Karpas-422 (cell line): ENCODE results near the gene HOXC10. TPM values are rescaled to one million over a fixed set of nuclear protein-coding genes. Genes with fewer than 3 reads are reported as not detected.

Source experiments
- DNase-seq: peaks from one replicate; pipeline ENCODE4 v3.0.0-alpha.2; 2015
- H2AFZ ChIP-seq: fragments of 200-600 bp; sonication (generic); 2 replicates; pipeline ENCODE4 v1.6.1; 2014; ENCODE audit warnings: antibody characterized with exemption, low read length, mixed read lengths
- H3K27ac ChIP-seq: fragments of 200-600 bp; sonication (generic); 2 replicates; pipeline ENCODE4 v1.5.1; 2014; ENCODE audit warnings: mild to moderate bottlenecking, low read length, moderate library complexity
- H3K27me3 ChIP-seq: fragments of 200-600 bp; sonication (generic); 2 replicates; pipeline ENCODE4 v1.6.1; 2014; ENCODE audit warnings: low read length, mixed read lengths
- H3K36me3 ChIP-seq: fragments of 200-600 bp; sonication (generic); 2 replicates; pipeline ENCODE4 v1.6.1; 2014; ENCODE audit warnings: low read length, mixed read lengths; ENCODE audit not compliant: insufficient read depth
- H3K4me1 ChIP-seq: fragments of 200-600 bp; sonication (generic); 2 replicates; pipeline ENCODE4 v1.6.1; 2014; ENCODE audit warnings: mild to moderate bottlenecking, low read length, mixed read lengths
- H3K4me2 ChIP-seq: fragments of 200-600 bp; sonication (generic); 2 replicates; pipeline ENCODE4 v1.6.1; 2014; ENCODE audit warnings: low read length, low read depth, mild to moderate bottlenecking; ENCODE audit not compliant: poor library complexity, severe bottlenecking
- H3K4me3 ChIP-seq: fragments of 200-600 bp; sonication (generic); 2 replicates; pipeline ENCODE4 v1.5.1; 2014; ENCODE audit warnings: mild to moderate bottlenecking, antibody characterized with exemption, low read length, mixed read lengths
- H3K79me2 ChIP-seq: fragments of 200-600 bp; sonication (generic); 2 replicates; pipeline ENCODE4 v1.6.1; 2014; ENCODE audit warnings: mild to moderate bottlenecking, low read length, mixed read lengths
- H3K9ac ChIP-seq: fragments of 200-600 bp; sonication (generic); 2 replicates; pipeline ENCODE4 v1.6.0; 2014; ENCODE audit warnings: low read length
- H3K9me2 ChIP-seq: fragments of 200-600 bp; sonication (generic), shearing (Covaris generic); replicated peaks from 2 replicates; pipeline ENCODE4 v1.6.0; 2014; ENCODE audit warnings: mild to moderate bottlenecking, low read length, moderate library complexity; ENCODE audit not compliant: insufficient read depth
- H3K9me3 ChIP-seq: fragments of 300-700, 200-600 bp; sonication (generic); 2 replicates; pipeline ENCODE4 v1.6.1; 2014; ENCODE audit warnings: low read length, mixed read lengths
- H4K20me1 ChIP-seq: fragments of 200-600 bp; sonication (generic); 2 replicates; pipeline ENCODE4 v1.6.1; 2014; ENCODE audit warnings: mild to moderate bottlenecking, antibody characterized with exemption, low read length, low read depth; ENCODE audit not compliant: insufficient read depth
- total RNA-seq: library from RNA; depleted of rRNA; stranded (reverse); fragments of >200 nt; shearing (Covaris generic); gene quantifications from 2 replicates; pipeline ENCODE4 v1.2.3, GENCODE V29; 2014; ENCODE audit warnings: low replicate concordance

Gene HOXC10
- total RNA-seq, 1 experiment from 2014 or later: not detected

DNA sequence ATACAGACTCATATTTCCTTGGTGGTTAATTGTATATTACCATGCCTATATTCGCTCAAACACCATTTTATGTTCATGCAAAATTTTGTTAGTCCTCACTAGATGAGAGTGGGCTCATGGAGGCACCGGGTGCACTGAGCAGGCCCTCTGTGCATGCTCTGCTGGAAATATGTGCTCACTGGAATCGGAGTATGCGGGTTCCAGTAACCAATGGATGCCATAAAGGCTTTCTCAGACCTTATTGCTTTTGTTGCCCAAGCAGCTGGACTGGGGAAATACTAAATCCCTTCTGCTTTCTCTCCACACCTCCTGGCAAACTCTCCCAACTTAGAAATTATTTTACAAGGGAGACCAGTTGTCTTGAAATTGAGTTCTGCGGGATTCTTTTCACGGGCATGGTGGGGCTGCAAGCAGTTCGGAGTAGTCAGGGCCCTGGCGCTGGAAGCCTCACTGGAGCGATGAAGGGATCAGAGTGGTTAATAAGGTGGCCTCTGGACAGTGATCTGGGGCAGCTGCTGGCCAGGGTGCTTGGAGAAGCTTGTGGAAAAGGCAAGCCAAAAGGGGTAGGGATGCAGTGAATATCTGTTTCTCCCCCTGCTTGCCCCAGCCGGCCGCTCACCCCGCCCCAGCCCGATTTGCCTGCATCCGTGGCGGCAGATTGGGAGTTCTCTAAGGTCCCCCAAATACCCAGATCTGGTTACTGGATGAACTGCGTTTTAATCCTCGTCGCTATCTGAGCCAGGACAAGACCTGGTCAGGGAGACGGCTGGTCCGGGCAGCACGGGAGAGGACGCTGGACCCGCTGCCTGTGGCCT, 35.9 kb downstream of the HOXC10 start:
- no peak overlapping the region for H3K27ac ChIP-seq
- H4K20me1 ChIP-seq: no peaks in the 10 kb centered on the region
- no peak for DNase-seq
- no peak overlapping the region for H2AFZ ChIP-seq
- H3K4me1 ChIP-seq: peaks cover 25% of the 10 kb centered on the region
- no peaks in the 10 kb centered on the region for H3K9me3 ChIP-seq
- H3K36me3 ChIP-seq: no peaks in the 10 kb centered on the region
- H3K4me3 ChIP-seq: no peak overlapping the region
- no peaks in the 10 kb centered on the region for H3K27me3 ChIP-seq
- no peaks in the 10 kb centered on the region for H3K79me2 ChIP-seq
- H3K9ac ChIP-seq: no peak overlapping the region
- H3K4me2 ChIP-seq: no peak overlapping the region
- H3K9me2 ChIP-seq: no peaks in the 10 kb centered on the region

DNA sequence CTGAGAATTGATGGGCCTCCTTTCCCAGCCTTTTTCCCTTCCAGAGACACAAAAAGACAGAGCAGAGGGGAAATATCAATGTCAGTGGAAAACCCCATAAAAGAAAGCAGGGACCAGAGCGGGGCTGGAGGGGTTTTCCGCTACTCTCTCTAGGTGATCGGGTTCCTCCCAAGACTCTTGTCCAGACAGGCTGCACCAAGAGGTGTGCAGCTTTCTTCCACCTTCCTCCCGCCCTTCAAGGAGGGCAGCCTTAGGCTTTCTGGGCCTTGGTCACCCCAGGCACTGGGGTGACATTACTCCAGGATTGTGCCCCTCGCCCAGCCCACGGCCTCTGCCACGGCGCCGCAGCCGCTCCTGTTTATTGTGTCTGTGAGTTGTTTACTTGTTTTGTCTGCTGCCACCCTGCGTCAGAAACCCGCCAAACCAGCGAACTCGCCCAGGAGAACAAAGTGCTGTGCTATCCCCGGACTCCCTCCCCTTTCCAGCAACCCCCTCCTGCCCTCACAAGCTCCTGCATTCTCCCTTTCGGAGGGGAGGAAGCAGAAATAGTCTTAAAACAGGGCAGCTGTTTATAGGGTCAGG, 36.6 kb downstream of the HOXC10 start:
- Histone ChIP-seq H3K9me2 (no peaks in the 10 kb centered on the region), H3K79me2 (no peaks in the 10 kb centered on the region), H3K4me3 (no peak overlapping the region), H3K27me3 (peaks cover 2% of the 10 kb centered on the region; the same call in 1 of the 2 replicates), H3K36me3 (no peaks in the 10 kb centered on the region), H4K20me1 (no peaks in the 10 kb centered on the region), H3K4me2 (no peak overlapping the region), H3K4me1 (peaks cover 32% of the 10 kb centered on the region), H3K27ac (no peak overlapping the region), H3K9ac (no peak overlapping the region), H3K9me3 (no peaks in the 10 kb centered on the region), H2AFZ (no peak overlapping the region; the same call in 1 of the 2 replicates)
- DNase-seq: no peak

DNA sequence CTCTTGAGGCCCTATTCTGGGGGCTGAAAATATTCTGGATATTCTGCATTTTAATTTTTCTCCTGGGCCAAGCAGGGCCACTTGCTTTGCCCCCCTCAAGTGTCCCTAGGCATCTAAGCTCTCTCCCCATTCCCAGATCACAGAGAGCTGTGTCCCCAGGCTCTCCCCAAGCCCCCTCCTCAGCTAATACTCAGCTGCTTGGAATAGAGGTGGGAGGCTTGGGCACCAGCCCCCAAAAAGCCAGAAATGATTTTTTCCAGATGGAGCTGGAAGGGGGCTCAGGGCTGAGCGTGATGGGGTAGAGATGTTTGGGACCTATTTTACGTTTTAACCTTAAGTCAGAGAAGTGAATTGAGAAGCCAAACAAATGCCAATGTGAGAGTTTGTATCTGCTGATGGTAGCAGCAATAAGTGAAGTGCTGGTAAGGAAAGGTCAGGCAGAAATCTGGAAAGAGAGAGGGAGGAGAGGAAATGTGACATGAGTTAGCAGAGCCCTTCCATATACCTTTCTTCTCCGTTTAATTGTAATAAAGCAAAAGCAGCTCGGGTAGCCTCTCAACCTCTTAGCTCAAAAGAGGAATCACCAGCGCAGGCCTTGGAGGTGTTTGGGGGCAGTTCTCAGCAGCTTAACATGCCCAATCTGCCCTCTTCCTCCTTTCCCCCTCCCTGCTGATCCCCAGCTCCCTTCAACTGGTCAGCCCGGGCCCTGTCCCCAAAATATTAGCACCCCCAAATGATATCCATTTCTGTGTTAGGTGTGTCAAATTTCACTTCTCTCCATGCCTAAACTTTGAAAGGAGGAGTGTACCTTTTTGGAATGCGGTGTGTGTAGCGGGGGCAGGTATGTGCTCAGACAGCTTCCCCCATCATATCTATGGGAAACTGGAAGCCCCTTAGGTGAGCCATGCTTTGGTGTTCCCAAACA, 38.3 kb downstream of the HOXC10 start:
- H2AFZ ChIP-seq: no peak overlapping the region
- DNase-seq: no peak

DNA sequence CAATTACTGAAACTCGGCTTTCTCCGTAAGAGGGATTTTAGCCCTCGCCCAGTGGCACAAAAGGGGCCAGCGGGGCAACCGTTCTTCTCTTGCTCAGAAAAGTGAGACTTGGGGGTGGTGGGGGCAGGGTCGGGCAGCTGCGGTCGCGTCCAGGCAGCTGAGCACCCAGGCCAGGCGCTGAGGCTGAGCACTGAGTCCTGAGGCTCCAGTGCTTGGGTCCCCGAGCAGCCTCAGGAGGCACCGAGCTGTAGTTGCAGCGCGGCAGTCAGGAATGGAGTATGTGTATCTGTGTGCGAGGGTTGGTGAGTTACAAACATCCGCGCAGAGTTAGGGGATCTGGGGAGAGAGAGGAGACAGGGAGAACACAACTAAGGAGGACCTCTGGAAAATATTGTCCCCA, 39.2 kb downstream of the HOXC10 start:
- Histone ChIP-seq H3K79me2 (no peaks in the 10 kb centered on the region), H3K9me3 (no peaks in the 10 kb centered on the region), H3K27me3 (peaks cover 2% of the 10 kb centered on the region; the same call in 1 of the 2 replicates), H3K4me2 (no peak overlapping the region), H4K20me1 (no peaks in the 10 kb centered on the region), H3K9ac (no peak overlapping the region), H3K4me1 (peaks cover 20% of the 10 kb centered on the region), H3K36me3 (no peaks in the 10 kb centered on the region), H3K27ac (no peak overlapping the region), H3K9me2 (no peaks in the 10 kb centered on the region), H3K4me3 (no peak overlapping the region), H2AFZ (no peak overlapping the region)
- no peak for DNase-seq

More for the DNA sequence above, 38.3 kb downstream of the HOXC10 start:
- H4K20me1 ChIP-seq: no peaks in the 10 kb centered on the region
- H3K27ac ChIP-seq: no peak overlapping the region
- H3K27me3 ChIP-seq: peaks cover 2% of the 10 kb centered on the region; the same call in 1 of the 2 replicates
- no peaks in the 10 kb centered on the region for H3K79me2 ChIP-seq
- H3K4me3 ChIP-seq: no peak overlapping the region
- no peaks in the 10 kb centered on the region for H3K9me2 ChIP-seq
- H3K36me3 ChIP-seq: no peaks in the 10 kb centered on the region
- H3K9me3 ChIP-seq: no peaks in the 10 kb centered on the region
- no peak overlapping the region for H3K9ac ChIP-seq
- no peak overlapping the region for H3K4me2 ChIP-seq
- peaks cover 26% of the 10 kb centered on the region for H3K4me1 ChIP-seq

DNA sequence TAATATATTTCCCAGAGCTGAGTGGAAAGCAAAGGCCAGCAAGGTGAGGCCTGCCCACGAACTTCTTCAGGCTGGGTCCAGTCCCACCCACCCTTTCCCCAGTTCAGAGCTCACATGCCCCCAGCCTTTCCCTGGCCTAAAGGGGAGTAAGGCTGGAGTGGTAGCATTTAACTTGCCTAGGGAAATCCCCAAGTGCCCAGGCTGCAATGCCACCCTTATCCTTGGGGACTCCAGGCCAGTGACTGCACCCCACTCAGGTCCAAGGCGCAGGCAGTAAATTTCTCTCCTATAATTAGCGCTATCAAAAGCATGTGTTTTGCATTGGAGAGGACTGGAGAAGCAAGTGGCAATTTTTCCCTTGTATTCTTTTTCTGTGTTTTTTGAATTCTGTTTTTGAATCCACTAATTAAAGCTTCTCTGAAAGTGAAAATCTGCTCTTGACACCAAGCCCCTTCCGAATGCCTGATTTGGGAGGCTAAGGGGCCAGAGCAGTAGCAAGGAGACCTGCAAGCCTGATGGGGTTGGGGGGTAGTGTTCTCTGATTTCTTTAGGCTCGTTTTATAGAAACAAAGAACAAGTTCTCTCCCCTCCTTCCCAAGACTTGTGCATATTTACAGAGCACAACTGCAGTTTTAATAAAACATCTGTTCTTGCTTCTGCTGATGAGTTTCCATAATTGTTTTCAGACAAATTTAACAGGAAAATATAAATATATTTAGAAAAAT, 39.8 kb downstream of the HOXC10 start:
- peaks cover 2% of the 10 kb centered on the region; the same call in 1 of the 2 replicates for H3K27me3 ChIP-seq

DNA sequence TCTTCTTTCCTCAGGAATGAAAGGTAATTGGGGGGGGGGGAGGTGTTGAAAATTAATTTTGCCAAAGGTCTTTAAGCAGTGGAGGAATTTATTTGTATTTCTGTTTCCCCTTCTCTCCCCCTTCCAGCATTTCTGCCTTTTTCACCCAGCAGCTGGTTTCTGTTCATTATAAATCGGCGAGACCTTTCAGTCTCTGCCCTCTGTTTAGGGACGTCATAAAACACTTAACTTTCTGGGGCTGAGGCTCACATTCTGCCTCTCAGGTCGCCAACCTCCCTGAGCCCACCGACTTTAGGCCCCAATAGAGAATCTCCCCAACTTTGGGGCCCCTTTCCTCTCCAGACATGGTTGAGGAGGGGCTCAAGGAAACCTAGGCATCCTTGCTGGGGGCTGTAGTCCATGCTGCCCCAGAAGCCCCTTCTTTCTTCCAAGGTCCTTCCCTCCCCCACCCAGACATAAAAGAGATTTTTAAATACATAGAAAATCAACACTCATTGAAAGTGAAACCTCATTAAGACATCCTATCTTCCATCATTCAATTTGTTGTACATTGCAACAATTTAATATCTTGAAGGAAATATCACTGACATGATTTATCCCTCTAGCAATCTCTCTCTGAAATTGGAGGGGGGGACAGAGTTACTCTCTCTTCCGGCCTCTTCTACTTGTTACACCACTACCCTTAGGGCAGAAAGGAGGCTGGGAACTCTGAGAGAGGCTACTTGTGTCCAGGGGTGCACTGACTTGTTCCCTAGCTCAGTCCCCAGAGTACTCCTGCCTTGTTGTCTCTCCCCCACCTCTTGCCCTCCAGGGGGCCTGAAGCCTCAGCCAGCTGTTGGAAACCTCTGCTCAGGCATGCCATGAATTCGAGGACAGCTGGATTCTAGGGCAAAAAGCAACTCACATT, 40.8 kb downstream of the HOXC10 start:
- Histone ChIP-seq H3K9ac (peak overlapping the region; percentile 45), H3K27ac (no peak overlapping the region), H3K4me1 (peaks cover 20% of the 10 kb centered on the region), H4K20me1 (no peaks in the 10 kb centered on the region), H3K27me3 (peaks cover 2% of the 10 kb centered on the region; the same call in 1 of the 2 replicates), H3K4me2 (peak overlapping the region; percentile 17), H3K4me3 (no peak overlapping the region), H3K9me2 (no peaks in the 10 kb centered on the region), H3K9me3 (no peaks in the 10 kb centered on the region), H3K36me3 (no peaks in the 10 kb centered on the region), H3K79me2 (no peaks in the 10 kb centered on the region), H2AFZ (peak overlapping the region; percentile 67; the same call in 1 of the 2 replicates)
- no peak for DNase-seq

More for the DNA sequence above, 39.8 kb downstream of the HOXC10 start:
- Histone ChIP-seq H3K36me3 (no peaks in the 10 kb centered on the region), H3K9ac (no peak overlapping the region), H3K79me2 (no peaks in the 10 kb centered on the region), H4K20me1 (no peaks in the 10 kb centered on the region), H3K4me2 (no peak overlapping the region), H3K4me1 (peaks cover 20% of the 10 kb centered on the region), H3K27ac (no peak overlapping the region), H3K4me3 (no peak overlapping the region), H3K9me3 (no peaks in the 10 kb centered on the region), H2AFZ (no peak overlapping the region), H3K9me2 (no peaks in the 10 kb centered on the region)
- DNase-seq: no peak
